Testis (tissue), 2 donors: ENCODE measurements around the gene GNAI3.

Source experiments
- POLR2A ChIP-seq: fragments of 450-650 bp; IDR thresholded peaks from one replicate; pipeline ENCODE4 v1.6.1; 2017; ENCODE audit warnings: antibody characterized with exemption, mild to moderate bottlenecking, moderate library complexity
- TF ChIP-seq, protein P1 (sequence below), 3 experiments: fragments of 450-650 bp in 2 of 3; fragments of 200-600 bp in 1 of 3; sonication (generic) in 1 of 3; IDR thresholded peaks; one replicate each; pipeline ENCODE4 v1.5.1; 2016 to 2019; ENCODE audit warnings: antibody characterized with exemption in 3 of 3, mild to moderate bottlenecking in 2 of 3, moderate library complexity in 1 of 3

DNA sequence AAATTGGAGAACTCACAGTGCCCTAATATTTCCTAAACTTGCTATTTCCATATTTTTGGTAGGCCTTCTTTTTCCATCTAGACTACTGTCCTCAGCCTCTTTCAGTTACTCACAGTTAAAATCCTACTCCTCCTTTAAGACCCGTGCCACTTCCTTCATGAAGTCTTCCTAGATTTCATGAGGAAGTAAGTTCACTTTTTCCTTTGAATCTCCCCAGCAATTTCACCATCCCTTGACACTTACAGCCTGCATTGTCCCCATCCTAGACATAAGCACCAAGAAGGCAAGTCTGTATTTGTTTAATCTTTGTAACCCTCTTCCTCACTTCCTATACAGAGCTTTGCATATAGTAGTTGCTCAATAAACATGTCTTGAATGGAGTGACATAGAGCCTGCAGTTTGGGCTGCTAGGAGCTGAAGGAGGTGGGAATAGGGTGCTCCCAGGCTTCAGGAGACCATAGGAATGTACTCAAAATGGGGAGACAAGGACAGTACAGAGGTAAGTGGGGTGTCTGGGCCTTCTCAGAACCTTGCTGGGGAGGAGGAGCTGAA is 14.0 kb upstream of the GNAI3 start:
- TF ChIP-seq, protein P1, sequence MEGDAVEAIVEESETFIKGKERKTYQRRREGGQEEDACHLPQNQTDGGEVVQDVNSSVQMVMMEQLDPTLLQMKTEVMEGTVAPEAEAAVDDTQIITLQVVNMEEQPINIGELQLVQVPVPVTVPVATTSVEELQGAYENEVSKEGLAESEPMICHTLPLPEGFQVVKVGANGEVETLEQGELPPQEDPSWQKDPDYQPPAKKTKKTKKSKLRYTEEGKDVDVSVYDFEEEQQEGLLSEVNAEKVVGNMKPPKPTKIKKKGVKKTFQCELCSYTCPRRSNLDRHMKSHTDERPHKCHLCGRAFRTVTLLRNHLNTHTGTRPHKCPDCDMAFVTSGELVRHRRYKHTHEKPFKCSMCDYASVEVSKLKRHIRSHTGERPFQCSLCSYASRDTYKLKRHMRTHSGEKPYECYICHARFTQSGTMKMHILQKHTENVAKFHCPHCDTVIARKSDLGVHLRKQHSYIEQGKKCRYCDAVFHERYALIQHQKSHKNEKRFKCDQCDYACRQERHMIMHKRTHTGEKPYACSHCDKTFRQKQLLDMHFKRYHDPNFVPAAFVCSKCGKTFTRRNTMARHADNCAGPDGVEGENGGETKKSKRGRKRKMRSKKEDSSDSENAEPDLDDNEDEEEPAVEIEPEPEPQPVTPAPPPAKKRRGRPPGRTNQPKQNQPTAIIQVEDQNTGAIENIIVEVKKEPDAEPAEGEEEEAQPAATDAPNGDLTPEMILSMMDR (IDR thresholded peaks at IDR 0.05), result no peak
- TF ChIP-seq POLR2A, result no peak
